Heart left ventricle (tissue), 16 donors: Measurements from ENCODE around the gene ZC3H18. TPM values are rescaled to one million over a fixed set of nuclear protein-coding genes. Genes with fewer than 3 reads are reported as not detected.
A peak's percentile ranks its signal among the peaks of the same experiment; 100 is the strongest.

Source experiments
- ATAC-seq, 4 donors: fragments of 200-7000 bp; cut with Tn5 transposase; one replicate each; pipeline ENCODE4 v1.9.1; 2020 to 2022; ENCODE audit warnings: moderate library complexity in 4 of 4, mild to moderate bottlenecking in 3 of 4, moderate number of reproducible peaks in 1 of 4
- DNase-seq, 5 donors: peaks; one replicate each; pipeline ENCODE4 v3.0.0-alpha.2; 2020
- H3K27ac ChIP-seq, 12 donors: fragments of 200-600 bp; sonication (generic) in 4 of 12; one replicate each; pipeline versions ENCODE4 v1.5.0 to v1.8.0; 2016 to 2022; ENCODE audit warnings: mild to moderate bottlenecking in 2 of 12
- H3K27me3 ChIP-seq, 9 donors: fragments of 200-600 bp; sonication (generic) in 2 of 9; one replicate each; pipeline versions ENCODE4 v1.5.1 to v1.8.0; 2016 to 2022; ENCODE audit warnings: mild to moderate bottlenecking in 3 of 9
- H3K36me3 ChIP-seq, 9 donors: fragments of 200-600 bp; sonication (generic) in 2 of 9; one replicate each; pipeline versions ENCODE4 v1.5.0 to v1.8.0; 2018 to 2022; ENCODE audit warnings: mild to moderate bottlenecking in 2 of 9
- H3K4me1 ChIP-seq, 12 donors: fragments of 200-600 bp; sonication (generic) in 4 of 12; one replicate each; pipeline versions ENCODE4 v1.5.0 to v1.8.0; 2016 to 2022; ENCODE audit warnings: mild to moderate bottlenecking in 3 of 12
- H3K4me3 ChIP-seq, 12 donors: fragments of 200-600 bp; sonication (generic) in 4 of 12; one replicate each; pipeline versions ENCODE4 v1.5.0 to v1.8.0; 2017 to 2022; ENCODE audit warnings: mild to moderate bottlenecking in 9 of 12, moderate library complexity in 4 of 12
- H3K9me3 ChIP-seq, 12 donors: fragments of 200-600 bp; sonication (generic) in 4 of 12; one replicate each; pipeline versions ENCODE4 v1.5.0 to v1.8.0; 2016 to 2022; ENCODE audit warnings: mild to moderate bottlenecking in 1 of 12
- CTCF ChIP-seq, 12 donors: fragments of 200-600 bp; sonication (generic) in 4 of 12; IDR thresholded peaks; one replicate each; pipeline versions ENCODE4 v1.5.0 to v1.8.0; 2018 to 2022; ENCODE audit warnings: antibody characterized with exemption in 12 of 12, mild to moderate bottlenecking in 5 of 12
- POLR2A ChIP-seq, 2 donors: fragments of 450-650 bp; IDR thresholded peaks; one replicate each; pipeline ENCODE4 v1.6.1; 2017; ENCODE audit warnings: antibody characterized with exemption in 2 of 2, mild to moderate bottlenecking in 2 of 2, moderate library complexity in 2 of 2
- WGBS, 4 donors: extraction: QIAGEN DNeasy Blood & Tissue Kit in 2 of 4; methylation state at CpG; one replicate each; pipeline versions ENCODE4 v1.1.5 to v1.1.7; 2013 to 2018; 5-methylcytosine and 5-hydroxymethylcytosine counted together
- intact Hi-C, 10 donors: fragments of 100-400 bp; cut with DNase I; formaldehyde crosslinking; loops; one replicate each; pipeline versions ENCODE4 v1.11.1 to v1.14.2; 2022
- polyA plus RNA-seq, 2 donors: library from polyadenylated mRNA; stranded (reverse); fragments of 200-250 nt; gene quantifications; one replicate each; pipeline ENCODE4 v1.2.3, GENCODE V29; 2013
- total RNA-seq, 9 donors: library from RNA; depleted of rRNA in 2 of 9; stranded (reverse); fragments of >200 nt in 2 of 9; fragmentation: NEBNext Ultra II Directional in 3 of 9; extraction: Animal tissue kit (Norgen Biotek cat#: 25700) in 3 of 9; gene quantifications; one replicate each; pipeline versions ENCODE4 v1.1.0 to v1.2.4, GENCODE V29; 2016 to 2023
- donor health status: ischemic (EF 13 %, LVEDD 7.1; RV severe dilation, severe dysfunction).
- donor health status: healthy with polysubstance abuse.
- donor health status: DM: no; HTN: yes; CAD: no.
- donor health status: DM: no; HTN: no; CAD: no.
- donor health status: ischemic (EF 25% LVEDD 6.9; RV normal size, moderate dysfunction).
- donor health status: ischemic (EF 25% LVEDD 5.7; RV mildly dilated, moderate dysfunction).
- donor health status: healthy.
- donor health status: DM: yes; HTN: yes; CAD: no.
- donor health status: ischemic (EF 35%, LVEDD 5.7; RV mildly dilated, moderate dysfunction).
- donor health status: nonischemic (EF 11% LVEDD 7.7; RV severe dilation, severe dysfunction).
- donor health status: DM: yes; HTN: yes; CAD: no.
- donor health status: PGD.
- donor health status: ischemic (EF 29% LVEDD 5.4; RV normal size, mild dysfunction).
- donor health status: nonischemic (EF 23%, LVEDD 6.1; RV moderate dilation, normal function).

ZC3H18 gene
- total and polyA plus RNA-seq, 11 donors, result 8.4 to 28.4 (median 21.9) TPM

DNA sequence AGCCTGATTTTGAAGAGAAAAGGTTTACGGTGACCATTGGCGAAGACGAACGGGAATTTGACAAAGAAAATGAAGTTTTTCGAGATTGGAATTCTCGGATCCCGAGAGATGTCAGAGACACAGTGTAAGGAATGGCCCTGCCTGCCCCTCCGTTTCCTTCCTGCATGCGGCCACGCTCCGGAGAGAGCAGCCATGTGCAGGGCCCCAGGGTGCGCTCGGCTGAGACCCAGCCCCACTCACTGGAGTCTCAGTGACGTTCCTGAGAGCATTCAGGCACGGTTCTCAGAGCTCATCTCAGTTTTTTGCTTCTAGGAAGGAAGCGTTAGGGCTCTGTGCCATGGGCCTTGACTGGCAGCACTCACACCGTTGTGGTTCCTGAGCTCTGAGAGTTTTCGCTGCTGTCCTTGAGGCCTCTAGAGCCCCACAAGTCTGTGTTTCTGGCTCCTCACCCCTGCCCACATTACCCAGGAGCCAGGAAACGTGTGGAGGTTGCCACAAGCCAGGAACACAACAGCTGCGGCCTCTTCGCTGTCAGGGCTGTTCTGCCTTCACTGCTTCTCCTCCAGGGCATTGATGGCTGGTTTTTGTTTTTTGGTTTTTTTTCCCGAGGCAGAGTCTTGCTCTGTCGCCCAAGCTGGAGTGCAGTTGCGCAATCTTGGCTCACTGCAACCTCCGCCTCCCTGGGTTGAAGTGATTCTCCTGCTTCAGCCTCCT lies 29.8 kb downstream of the ZC3H18 start:
- peaks cover 0 to 65% (median 52%) of the 10 kb centered on the region in 9 donors for H3K36me3 ChIP-seq
- H3K27ac ChIP-seq, result peak overlapping the region; percentile 69 to 86 (median 79)
- H3K4me1 ChIP-seq, result peaks cover 0 to 59% (median 29%) of the 10 kb centered on the region in 12 donors
- no peaks in the 10 kb centered on the region for H3K27me3 ChIP-seq
- TF ChIP-seq CTCF (IDR thresholded peaks at IDR 0.05), result no peak
- no peak for TF ChIP-seq POLR2A (IDR thresholded peaks at IDR 0.05)
- peak in 1 of 5 donors; percentile 62 for DNase-seq
- H3K9me3 ChIP-seq, result no peaks in the 10 kb centered on the region
- H3K4me3 ChIP-seq, result peak overlapping the region in 1 of 12 donors; percentile 17
- intact Hi-C loops, result loop anchor here in 3 of 10 donors (5.0 to 10.0 kb wide), 2 partner anchors 52 to 105 kb away; partner anchors contain the start of genes CTU2 (in 2 of the 3), RNF166 (in 2 of the 3) and CYBA (in 1 of the 3)
- 69 to 80% (median 72%) methylated on average over 24 to 25 of the region's 25 CpGs for WGBS, 4 donors
- ATAC-seq, result peak in 1 of 4 donors; percentile 43

DNA sequence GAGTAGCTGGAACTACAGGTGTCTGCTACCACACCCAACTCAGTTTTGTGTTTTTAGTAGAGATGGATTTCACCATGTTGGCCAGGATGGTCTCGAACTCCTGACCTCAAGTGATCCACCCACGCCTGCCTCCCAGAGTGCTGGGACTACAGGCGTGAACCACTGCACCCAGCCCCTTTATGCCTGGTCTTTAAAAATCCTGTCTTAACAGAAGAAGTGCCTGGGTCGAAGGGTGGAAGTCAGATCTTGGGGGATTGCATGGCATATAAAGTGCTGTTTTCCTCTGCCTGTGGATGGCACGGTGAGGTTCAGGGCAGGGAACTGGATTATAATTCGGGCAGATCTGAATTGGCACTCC lies 30.3 kb downstream of the ZC3H18 start:
- TF ChIP-seq POLR2A (IDR thresholded peaks at IDR 0.05), result no peak
- no peak for TF ChIP-seq CTCF (IDR thresholded peaks at IDR 0.05)
- Histone ChIP-seq H3K4me1 (peaks cover 0 to 55% (median 24%) of the 10 kb centered on the region in 12 donors), H3K36me3 (peaks cover 0 to 69% (median 57%) of the 10 kb centered on the region in 9 donors), H3K4me3 (no peak overlapping the region), H3K27ac (peak overlapping the region in 11 of 12 donors; percentile 69 to 86 (median 81)), H3K27me3 (no peaks in the 10 kb centered on the region), H3K9me3 (no peaks in the 10 kb centered on the region)
- DNase-seq (no peak), ATAC-seq (no peak)
- intact Hi-C loops, result no loop called here
- WGBS, 4 donors, result 93 to 96% (median 95%) methylated on average over 6 of the region's 6 CpGs

DNA sequence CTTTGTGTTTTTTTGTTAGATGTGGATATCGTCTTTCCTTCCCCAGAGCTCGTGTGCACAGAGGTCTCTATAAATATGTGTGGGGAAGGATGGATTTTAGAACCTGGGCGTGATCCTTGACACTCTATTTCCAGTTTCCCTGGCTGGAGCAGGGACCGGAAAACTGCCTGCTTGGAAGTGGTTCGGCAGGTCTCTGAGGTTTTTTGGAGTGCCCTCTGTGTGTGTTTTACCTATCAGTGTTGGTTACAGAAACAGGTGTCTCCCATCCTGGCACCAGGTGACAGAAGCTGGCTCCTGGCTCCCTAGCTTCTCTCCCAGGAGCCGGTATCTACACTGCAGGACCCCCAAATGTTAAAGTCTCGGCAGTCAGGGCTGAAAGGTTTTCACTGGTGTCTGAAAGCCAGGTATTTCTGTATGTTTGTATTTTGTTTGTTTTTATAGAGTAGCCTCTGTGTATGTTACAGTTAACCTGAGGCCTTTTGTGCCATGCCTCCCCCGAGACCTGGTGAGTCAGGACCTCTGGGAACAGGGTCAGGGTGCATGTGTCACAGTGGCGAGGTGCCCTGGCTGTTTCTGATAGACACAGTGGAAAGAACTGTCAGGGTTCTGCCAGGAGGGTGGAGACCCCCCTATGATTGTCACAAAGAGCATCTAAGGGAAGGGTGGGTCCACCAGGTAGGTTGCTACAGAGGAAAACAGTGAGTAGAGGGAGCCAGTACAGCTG lies 31.3 kb downstream of the ZC3H18 start:
- WGBS, 4 donors, result 93% methylated on average over 9 of the region's 9 CpGs

More for the DNA sequence above, 31.3 kb downstream of the ZC3H18 start:
- H3K27ac ChIP-seq, result peak overlapping the region in 2 of 12 donors; percentile 69 to 83
- H3K36me3 ChIP-seq, result peaks cover 0 to 77% (median 66%) of the 10 kb centered on the region in 9 donors
- no peak for ATAC-seq
- no peaks in the 10 kb centered on the region for H3K9me3 ChIP-seq
- no peak overlapping the region for H3K4me3 ChIP-seq
- intact Hi-C loops, result no loop called here
- peaks cover 0 to 45% (median 21%) of the 10 kb centered on the region in 12 donors for H3K4me1 ChIP-seq
- DNase-seq, result peak in 2 of 5 donors; percentile 6 to 20
- TF ChIP-seq POLR2A (IDR thresholded peaks at IDR 0.05), result no peak
- TF ChIP-seq CTCF (IDR thresholded peaks at IDR 0.05), result no peak
- no peaks in the 10 kb centered on the region for H3K27me3 ChIP-seq
